Right lobe of liver (tissue), 6 donors: ENCODE results near the gene CPA2. TPM values are rescaled to one million over a fixed set of nuclear protein-coding genes. Genes with fewer than 3 reads are reported as not detected.
A peak's percentile ranks its signal among the peaks of the same experiment; 100 is the strongest.
"Not testable (repeated sequence)": the region's sequence is repeated elsewhere in the genome, so short reads cannot be mapped to it uniquely, and the experiment has no call there.

ENCODE experiments used
- ATAC-seq, 4 donors: fragments of 200-7000 bp; cut with Tn5 transposase; one replicate each; pipeline ENCODE4 v1.9.1; 2020; ENCODE audit warnings: mild to moderate bottlenecking in 4 of 4, moderate library complexity in 4 of 4
- DNase-seq, 3 donors: peaks; one replicate each; pipeline ENCODE4 v3.0.0-alpha.2; 2020
- H3K27ac ChIP-seq, 3 donors: fragments of 200-600 bp; one replicate each; pipeline ENCODE4 v1.8.0; 2022
- H3K27me3 ChIP-seq, 2 donors: fragments of 200-600 bp; one replicate each; pipeline ENCODE4 v1.8.0; 2022
- H3K36me3 ChIP-seq, 4 donors: fragments of 200-600 bp; sonication (generic) in 1 of 4; one replicate each; pipeline versions ENCODE4 v1.5.1 to v1.8.0; 2017 to 2022; ENCODE audit warnings: control low read depth in 1 of 4
- H3K4me1 ChIP-seq, 4 donors: fragments of 200-600 bp; sonication (generic) in 1 of 4; one replicate each; pipeline versions ENCODE4 v1.5.1 to v1.8.0; 2017 to 2022; ENCODE audit warnings: control low read depth in 1 of 4
- H3K4me3 ChIP-seq, 3 donors: fragments of 200-600 bp; one replicate each; pipeline ENCODE4 v1.8.0; 2022
- H3K9me3 ChIP-seq, 4 donors: fragments of 200-600 bp; sonication (generic) in 1 of 4; one replicate each; pipeline versions ENCODE4 v1.5.1 to v1.8.0; 2017 to 2022; ENCODE audit warnings: control low read depth in 1 of 4
- POLR2A ChIP-seq: fragments of 450-650 bp; IDR thresholded peaks from one replicate; pipeline ENCODE4 v1.6.1; 2017; ENCODE audit warnings: antibody characterized with exemption, mild to moderate bottlenecking
- WGBS: methylation state at CpG from one replicate; pipeline ENCODE4 v1.1.6; 2018; ENCODE audit warnings: low coverage, low lambda C conversion rate; ENCODE audit not compliant: insufficient coverage; ENCODE audit errors: missing lambda C conversion rate; 5-methylcytosine and 5-hydroxymethylcytosine counted together
- intact Hi-C, 2 donors: fragments of 100-400 bp; cut with DNase I; formaldehyde crosslinking; loops; one replicate each; pipeline versions ENCODE4 v1.11.2 to v1.14.1; 2022
- total RNA-seq, 6 experiments: library from RNA; depleted of rRNA in 2 of 6; stranded (reverse); fragments of >200 nt in 2 of 6; fragmentation: NEBNext Ultra II Directional in 3 of 6; extraction: Animal tissue kit (Norgen Biotek cat#: 25700) in 3 of 6; gene quantifications; one replicate each; pipeline versions ENCODE4 v1.1.0 to v1.2.4, GENCODE V29; 2016 to 2023
- TF ChIP-seq, protein P1 (sequence below), 4 donors: fragments of 200-600 bp in 3 of 4; fragments of 450-650 bp in 1 of 4; IDR thresholded peaks; one replicate each; pipeline versions ENCODE4 v1.5.1 to v1.8.0; 2016 to 2022; ENCODE audit warnings: antibody characterized with exemption in 4 of 4, mild to moderate bottlenecking in 2 of 4
- donor health status: DM: no; HTN: yes; CAD: no.
- donor health status: DM: no; HTN: no; CAD: no.
- donor health status: DM: no; HTN: no; CAD: no.
- donor health status: DM: no; HTN: yes; CAD: no.
- donor health status: DM: no; HTN: yes; CAD: no.

CPA2 gene
- total RNA-seq, 6 experiments from 2014 or later, result not detected

DNA sequence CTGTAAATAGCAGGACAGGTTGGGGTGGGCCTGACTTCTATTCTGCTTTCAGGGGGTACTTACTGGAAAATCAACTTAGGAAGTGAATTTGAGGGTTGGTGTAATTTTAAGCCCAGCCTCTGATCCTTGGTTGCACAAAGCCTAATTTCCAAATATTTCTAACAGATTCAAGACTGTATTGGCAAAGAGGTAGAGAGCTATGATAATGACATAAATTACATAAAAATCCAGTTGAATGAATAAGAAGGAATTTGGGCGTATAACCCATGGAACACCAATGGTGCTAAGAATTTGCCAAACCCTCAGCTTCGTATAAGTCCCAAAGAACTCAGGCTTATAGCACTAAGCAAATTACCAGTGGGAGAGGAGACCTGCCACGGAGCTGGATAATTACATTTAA, 38.2 kb downstream of the CPA2 start:
- Histone ChIP-seq H3K9me3 (no peaks in the 10 kb centered on the region), H3K4me3 (no peak overlapping the region), H3K27ac (no peak overlapping the region), H3K27me3 (no peaks in the 10 kb centered on the region), H3K36me3 (no peaks in the 10 kb centered on the region), H3K4me1 (no peaks in the 10 kb centered on the region)
- ATAC-seq (no peak), DNase-seq (no peak)
- WGBS, result 85% methylated on average over 3 of the region's 3 CpGs
- intact Hi-C loops, result no loop called here
- TF ChIP-seq, protein P1, sequence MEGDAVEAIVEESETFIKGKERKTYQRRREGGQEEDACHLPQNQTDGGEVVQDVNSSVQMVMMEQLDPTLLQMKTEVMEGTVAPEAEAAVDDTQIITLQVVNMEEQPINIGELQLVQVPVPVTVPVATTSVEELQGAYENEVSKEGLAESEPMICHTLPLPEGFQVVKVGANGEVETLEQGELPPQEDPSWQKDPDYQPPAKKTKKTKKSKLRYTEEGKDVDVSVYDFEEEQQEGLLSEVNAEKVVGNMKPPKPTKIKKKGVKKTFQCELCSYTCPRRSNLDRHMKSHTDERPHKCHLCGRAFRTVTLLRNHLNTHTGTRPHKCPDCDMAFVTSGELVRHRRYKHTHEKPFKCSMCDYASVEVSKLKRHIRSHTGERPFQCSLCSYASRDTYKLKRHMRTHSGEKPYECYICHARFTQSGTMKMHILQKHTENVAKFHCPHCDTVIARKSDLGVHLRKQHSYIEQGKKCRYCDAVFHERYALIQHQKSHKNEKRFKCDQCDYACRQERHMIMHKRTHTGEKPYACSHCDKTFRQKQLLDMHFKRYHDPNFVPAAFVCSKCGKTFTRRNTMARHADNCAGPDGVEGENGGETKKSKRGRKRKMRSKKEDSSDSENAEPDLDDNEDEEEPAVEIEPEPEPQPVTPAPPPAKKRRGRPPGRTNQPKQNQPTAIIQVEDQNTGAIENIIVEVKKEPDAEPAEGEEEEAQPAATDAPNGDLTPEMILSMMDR (IDR thresholded peaks at IDR 0.05), result no peak
- no peak for TF ChIP-seq POLR2A

DNA sequence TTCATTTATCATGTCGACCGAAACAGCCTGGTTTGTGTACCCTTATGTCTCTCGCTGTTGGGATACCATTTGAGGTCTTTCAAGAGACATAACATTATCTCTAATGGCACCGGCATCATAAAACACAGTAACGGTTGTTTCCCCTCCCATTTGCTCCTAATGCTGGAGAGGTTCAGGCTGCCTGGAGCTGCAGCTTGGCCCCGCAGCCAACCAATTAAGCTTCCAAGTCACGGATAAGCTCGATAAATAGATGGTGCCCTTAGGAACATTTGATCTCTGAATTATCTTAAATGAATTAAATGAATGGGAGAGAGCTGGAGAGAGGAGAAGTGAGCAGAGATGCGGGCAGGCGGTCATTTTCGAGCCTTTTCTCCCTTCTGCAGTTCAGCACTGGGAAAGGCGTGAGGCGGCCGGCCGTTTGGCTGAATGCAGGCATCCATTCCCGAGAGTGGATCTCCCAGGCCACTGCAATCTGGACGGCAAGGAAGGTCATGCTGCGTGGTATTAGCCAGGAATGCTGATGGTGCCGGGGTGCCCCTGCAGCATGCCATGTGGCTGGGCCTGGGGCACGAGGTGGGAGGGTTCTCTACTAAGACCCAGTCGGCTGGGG, 38.9 kb downstream of the CPA2 start:
- no peaks in the 10 kb centered on the region for H3K4me1 ChIP-seq
- WGBS, result 89% methylated on average over 11 of the region's 21 CpGs
- H3K9me3 ChIP-seq, result no peaks in the 10 kb centered on the region
- intact Hi-C loops, result no loop called here
- H3K4me3 ChIP-seq, result no peak overlapping the region
- no peaks in the 10 kb centered on the region for H3K36me3 ChIP-seq
- H3K27ac ChIP-seq, result no peak overlapping the region
- TF ChIP-seq POLR2A, result no peak
- TF ChIP-seq, protein P1 (IDR thresholded peaks at IDR 0.05), result no peak
- H3K27me3 ChIP-seq, result no peaks in the 10 kb centered on the region
- DNase-seq (no peak), ATAC-seq (no peak)

DNA sequence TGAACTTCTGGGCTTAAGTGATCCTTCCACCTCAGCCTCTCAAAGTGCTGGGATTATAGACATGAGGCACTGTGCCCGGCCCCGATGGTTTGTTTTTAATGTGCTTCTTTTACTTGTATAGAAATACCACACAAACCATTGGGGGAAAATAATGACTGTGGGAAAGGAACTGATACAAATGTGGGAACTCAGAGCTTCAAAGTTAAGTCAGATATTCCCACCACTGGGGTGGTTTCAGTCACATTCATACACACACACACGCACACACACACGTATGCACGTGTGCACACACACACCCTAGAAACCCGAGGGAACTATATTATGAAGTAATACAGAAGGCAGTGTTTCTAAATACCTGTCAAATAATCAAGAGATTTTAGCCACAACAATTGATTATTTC, 43.3 kb downstream of the CPA2 start:
- Histone ChIP-seq H3K9me3 (no peaks in the 10 kb centered on the region), H3K36me3 (no peaks in the 10 kb centered on the region), H3K4me3 (no peak overlapping the region), H3K27me3 (no peaks in the 10 kb centered on the region), H3K27ac (no peak overlapping the region), H3K4me1 (no peaks in the 10 kb centered on the region)
- TF ChIP-seq POLR2A, result no peak
- TF ChIP-seq, protein P1 (IDR thresholded peaks at IDR 0.05), result no peak
- WGBS, result 62% methylated on average over 6 of the region's 6 CpGs
- intact Hi-C loops, result no loop called here
- ATAC-seq (no peak), DNase-seq (no peak)

DNA sequence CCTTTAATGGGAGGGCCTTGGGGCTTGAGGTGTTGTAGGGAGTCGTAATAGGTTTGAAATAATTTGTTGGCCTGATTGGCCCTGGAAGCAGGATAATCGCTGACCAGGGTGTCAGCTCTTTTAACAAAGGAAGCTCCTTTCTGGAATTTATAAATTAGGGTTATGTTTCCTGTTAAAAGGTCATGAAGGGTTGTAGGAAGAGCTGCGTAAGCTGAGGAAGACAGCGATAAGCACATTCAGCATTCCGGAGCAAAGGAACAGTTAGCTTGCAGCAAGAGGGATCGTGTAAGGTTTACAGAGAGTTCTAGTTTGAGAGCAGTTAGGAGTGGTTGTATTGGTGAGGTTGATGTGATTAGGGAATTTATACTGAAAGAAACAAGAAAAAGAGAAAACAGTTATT, 47.6 kb downstream of the CPA2 start:
- no peaks in the 10 kb centered on the region for H3K9me3 ChIP-seq
- H3K27ac ChIP-seq, result peak overlapping the region in 2 of 3 donors; percentile 18 to 56
- no peaks in the 10 kb centered on the region for H3K27me3 ChIP-seq
- WGBS, result 54% methylated on average over 6 of the region's 6 CpGs
- DNase-seq, result no peak
- peak; percentile 47 to 70 (median 60) for ATAC-seq
- H3K4me1 ChIP-seq, result no peaks in the 10 kb centered on the region
- H3K4me3 ChIP-seq, result no peak overlapping the region
- intact Hi-C loops, result no loop called here
- H3K36me3 ChIP-seq, result no peaks in the 10 kb centered on the region
- TF ChIP-seq, protein P1 (IDR thresholded peaks at IDR 0.05), result no peak
- TF ChIP-seq POLR2A, result no peak

DNA sequence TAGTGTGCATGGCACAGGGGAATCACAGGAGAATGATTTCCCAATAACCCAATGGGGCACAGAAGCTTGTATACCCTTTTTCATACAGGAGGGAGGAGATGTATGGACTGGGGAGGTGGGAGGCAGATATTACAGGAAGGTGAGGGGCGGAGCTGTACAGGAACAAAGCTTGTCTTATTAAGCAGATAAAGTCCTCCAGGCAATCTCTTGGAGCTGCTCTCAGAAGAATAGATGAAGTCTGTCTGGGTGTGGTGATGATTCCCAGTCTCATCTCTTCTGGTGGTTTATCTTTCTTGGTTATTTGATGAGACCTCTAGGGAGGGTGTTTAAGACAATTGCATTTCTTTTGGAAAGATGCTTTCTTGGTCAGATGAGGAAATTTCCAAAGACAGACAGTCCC, 52.9 kb downstream of the CPA2 start:
- Histone ChIP-seq H3K36me3 (no peaks in the 10 kb centered on the region), H3K9me3 (no peaks in the 10 kb centered on the region), H3K4me3 (no peak overlapping the region), H3K27me3 (no peaks in the 10 kb centered on the region), H3K4me1 (no peaks in the 10 kb centered on the region), H3K27ac (no peak overlapping the region)
- TF ChIP-seq, protein P1 (IDR thresholded peaks at IDR 0.05), result no peak
- WGBS, result no CpG with 5 or more reads among the region's 1 CpG
- intact Hi-C loops, result no loop called here
- DNase-seq (no peak), ATAC-seq (no peak)

DNA sequence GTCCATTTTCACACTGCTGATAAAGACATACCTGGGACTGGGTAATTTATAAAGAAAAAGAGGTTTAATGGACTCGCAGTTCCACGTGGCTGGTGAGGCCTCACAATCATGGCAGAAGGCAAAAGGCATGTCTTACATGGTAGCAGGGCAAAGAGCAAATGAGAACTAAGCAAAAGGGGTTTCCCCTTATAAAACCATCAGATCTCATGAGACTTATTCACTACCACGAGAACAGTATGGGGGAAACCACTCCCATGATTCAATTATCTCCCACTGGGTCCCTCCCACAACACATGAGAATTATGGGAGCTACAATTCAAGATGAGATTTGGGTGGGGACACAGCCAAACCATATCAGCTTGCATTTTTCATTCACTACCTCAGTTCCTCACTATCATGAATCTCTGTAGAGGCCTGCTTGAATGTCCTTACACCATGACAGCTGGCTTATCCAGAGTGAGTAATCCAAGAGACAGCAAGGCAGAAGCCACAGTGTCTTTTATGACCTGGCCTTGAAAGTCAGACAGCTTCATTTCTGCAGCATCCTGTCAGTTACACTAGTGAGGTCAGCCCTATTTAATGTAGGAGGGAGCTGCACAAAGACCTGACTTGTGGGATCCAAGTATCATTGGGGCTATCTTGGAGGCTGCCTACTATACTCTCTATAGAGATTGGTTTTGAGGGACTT, 55.0 kb downstream of the CPA2 start:
- ATAC-seq, H3K27ac ChIP-seq, H3K4me1 ChIP-seq, H3K9me3 ChIP-seq, H3K27me3 ChIP-seq, H3K4me3 ChIP-seq, DNase-seq, H3K36me3 ChIP-seq, intact Hi-C loops: not testable (repeated sequence)
- WGBS, result 87% methylated on average over 3 of the region's 3 CpGs
